OCI-LY7 (cell line): Measurements from ENCODE around the gene IVNS1ABP. TPM values are rescaled to one million over a fixed set of nuclear protein-coding genes. Genes with fewer than 3 reads are reported as not detected.

Experiments used
- BruUV-seq: library from RNA; stranded (reverse); fragments of 400-500 nt; replicated peaks from 2 replicates; lab custom pipeline; 2021; lab: Mats Ljungman, UMichigan
- CTCF ChIA-PET: fragments of 300-600 bp; sonication (Branson Sonifier 250); formaldehyde crosslinking; loops from one replicate; lab custom pipeline; 2022; ENCODE audit warnings: antibody characterized with exemption; ENCODE audit not compliant: unreplicated experiment; lab: Charles Lee
- POLR2A ChIA-PET: fragments of 300-600 bp; sonication (Branson Sonifier 250); formaldehyde crosslinking; loops from one replicate; lab custom pipeline; 2022; ENCODE audit warnings: antibody characterized with exemption; lab: Charles Lee
- DNase-seq: peaks from one replicate; pipeline ENCODE4 v3.0.0-alpha.2; 2015; ENCODE audit warnings: low spot score
- H2AFZ ChIP-seq: fragments of 200-600 bp; sonication (generic), shearing (Covaris generic); 2 replicates; pipeline ENCODE4 v1.6.1; 2014; ENCODE audit warnings: mild to moderate bottlenecking, antibody characterized with exemption, low read length, moderate library complexity
- H3K27ac ChIP-seq: fragments of 200-600 bp; sonication (generic); 2 replicates; pipeline ENCODE4 v1.5.1; 2014; ENCODE audit warnings: mixed run types, low read depth, mild to moderate bottlenecking, moderate library complexity, low read length, inconsistent platforms; ENCODE audit not compliant: poor library complexity, severe bottlenecking
- H3K36me3 ChIP-seq: fragments of 200-600 bp; sonication (generic); 2 replicates; pipeline ENCODE4 v1.6.1; 2014; ENCODE audit warnings: mild to moderate bottlenecking, antibody characterized with exemption, low read length, moderate library complexity, mixed read lengths; ENCODE audit not compliant: insufficient read depth
- H3K4me1 ChIP-seq: fragments of 200-600 bp; sonication (generic); 2 replicates; pipeline ENCODE4 v1.5.1; 2014; ENCODE audit warnings: mild to moderate bottlenecking, low read length; ENCODE audit not compliant: insufficient read depth, poor library complexity, severe bottlenecking
- H3K4me2 ChIP-seq: fragments of 200-600 bp; sonication (generic); 2 replicates; pipeline ENCODE4 v1.6.1; 2014; ENCODE audit warnings: mild to moderate bottlenecking, low read length
- H3K4me3 ChIP-seq: fragments of 200-600 bp; sonication (generic); 2 replicates; pipeline ENCODE4 v1.5.1; 2014; ENCODE audit warnings: mild to moderate bottlenecking, low read depth, low read length; ENCODE audit not compliant: poor library complexity, severe bottlenecking
- H3K79me2 ChIP-seq: fragments of 200-600 bp; sonication (generic); 2 replicates; pipeline ENCODE4 v1.6.1; 2016; ENCODE audit warnings: low read depth, mild to moderate bottlenecking, low read length, moderate library complexity, mixed read lengths; ENCODE audit not compliant: insufficient read depth
- H3K9me2 ChIP-seq: fragments of 200-600 bp; sonication (generic); 2 replicates; pipeline ENCODE4 v1.6.1; 2016; ENCODE audit warnings: mild to moderate bottlenecking, low read length, mixed read lengths; ENCODE audit not compliant: insufficient read depth
- H3K9me3 ChIP-seq: fragments of 200-600 bp; sonication (generic); 2 replicates; pipeline ENCODE4 v1.6.1; 2014; ENCODE audit warnings: mild to moderate bottlenecking, mixed run types, low read length, mixed read lengths
- H4K20me1 ChIP-seq: fragments of 200-600 bp; sonication (generic); 2 replicates; pipeline ENCODE4 v1.6.1; 2014; ENCODE audit warnings: mild to moderate bottlenecking, antibody characterized with exemption, low read length, moderate library complexity, mixed read lengths; ENCODE audit not compliant: insufficient read depth
- CTCF ChIP-seq: fragments of 200-600 bp; sonication (generic); conservative IDR thresholded peaks from 2 replicates; pipeline ENCODE4 v1.5.1; 2014; ENCODE audit warnings: mild to moderate bottlenecking, antibody characterized with exemption, low read length, moderate library complexity, mixed read lengths
- EZH2phosphoT487 ChIP-seq: fragments of 200-600 bp; sonication (generic); IDR thresholded peaks from 2 replicates; pipeline ENCODE4 v1.6.1; 2018; ENCODE audit warnings: low read depth, borderline replicate concordance, mild to moderate bottlenecking, mixed run types, antibody characterized with exemption, low read length, moderate library complexity, mixed read lengths
- intact Hi-C: fragments of 100-400 bp; cut with micrococcal nuclease; formaldehyde crosslinking; loops from one replicate; pipeline ENCODE4 v1.10.0; 2022; ENCODE audit not compliant: unreplicated experiment
- total RNA-seq, 2 experiments: library from RNA; depleted of rRNA in 1 of 2; stranded (reverse); fragments of >200 nt in 1 of 2; shearing (Covaris generic) in 1 of 2; gene quantifications; 2 replicates each; pipeline ENCODE4 v1.2.3, GENCODE V29; 2014 to 2022

IVNS1ABP gene
- total RNA-seq, 2 experiments from 2014 or later: 54.0 to 74.0 TPM

GRCh38 chr1:185319139-185319475 is 2.1 kb upstream of the IVNS1ABP start:
- no peak for DNase-seq
- H2AFZ ChIP-seq: no peak overlapping the region
- no peak overlapping the region for H3K27ac ChIP-seq
- H3K36me3 ChIP-seq: peaks cover 19% of the 10 kb centered on the region
- ChIA-PET POLR2A (interaction anchor here (0.6 kb wide), 2 partner anchors 19 to 704 kb away, joined by 3 to 5 read pairs; no protein-coding TSS in a partner anchor), CTCF (no interaction called here)
- no peaks in the 10 kb centered on the region for H3K9me2 ChIP-seq
- TF ChIP-seq EZH2phosphoT487 (no peak), CTCF (no peak)
- 0 out of 2 replicates have a peak overlapping the region, but pooled peaks have one; percentile 91 for H3K4me2 ChIP-seq
- H3K4me3 ChIP-seq: no peak overlapping the region
- no peaks in the 10 kb centered on the region for H3K9me3 ChIP-seq
- H3K4me1 ChIP-seq: peaks cover 22% of the 10 kb centered on the region
- intact Hi-C loops: loop anchor here (5.0 to 10.0 kb wide), 5 partner anchors 278 to 1264 kb away; partner anchors contain the start of genes EDEM3 and TSEN15
- H4K20me1 ChIP-seq: peaks cover 19% of the 10 kb centered on the region
- peaks cover 28% of the 10 kb centered on the region for H3K79me2 ChIP-seq
- no TSS peak for BruUV-seq

GRCh38 chr1:185318431-185319138 is 1.5 kb upstream of the IVNS1ABP start:
- Histone ChIP-seq H3K4me1 (peaks cover 27% of the 10 kb centered on the region), H4K20me1 (peaks cover 24% of the 10 kb centered on the region), H3K9me2 (no peaks in the 10 kb centered on the region), H2AFZ (peak overlapping the region; percentile 72; the same call in 1 of the 2 replicates), H3K9me3 (no peaks in the 10 kb centered on the region), H3K4me3 (peak overlapping the region; percentile 87), H3K27ac (peak overlapping the region; percentile 83), H3K4me2 (peak overlapping the region; percentile 91), H3K36me3 (peaks cover 24% of the 10 kb centered on the region), H3K79me2 (peaks cover 33% of the 10 kb centered on the region)
- ChIA-PET CTCF (no interaction called here), POLR2A (interaction anchor here (0.6 to 1.0 kb wide), 8 partner anchors 8 to 1296 kb away, joined by 3 to 5 read pairs (median 3); no protein-coding TSS in a partner anchor)
- no peak for DNase-seq
- intact Hi-C loops: loop anchor here (5.0 to 10.0 kb wide), 5 partner anchors 279 to 1264 kb away; partner anchors contain the start of genes EDEM3 and TSEN15
- TF ChIP-seq CTCF (no peak), EZH2phosphoT487 (no peak)
- BruUV-seq: no TSS peak
